Endothelial cell (in vitro differentiated cells): ENCODE data around the gene COG7. TPM values are rescaled to one million over a fixed set of nuclear protein-coding genes. Genes with fewer than 3 reads are reported as not detected.
"Not testable (repeated sequence)": the region's sequence is repeated elsewhere in the genome, so short reads cannot be mapped to it uniquely, and the experiment has no call there.

Experiments used
- DNase-seq: peaks from one replicate; pipeline ENCODE4 v3.0.0; 2021; ENCODE audit warnings: low spot score
- H3K27ac Mint-ChIP-seq: one replicate; pipeline ENCODE4 v1.8.0; 2021; ENCODE audit warnings: mixed read lengths, inconsistent platforms; ENCODE audit not compliant: unreplicated experiment
- H3K27me3 Mint-ChIP-seq: one replicate; pipeline ENCODE4 v1.8.0; 2021; ENCODE audit warnings: mild to moderate bottlenecking, moderate library complexity, mixed read lengths, inconsistent platforms; ENCODE audit not compliant: unreplicated experiment
- H3K36me3 Mint-ChIP-seq: one replicate; pipeline ENCODE4 v1.8.0; 2021; ENCODE audit warnings: mild to moderate bottlenecking, low read depth, mixed read lengths, inconsistent platforms; ENCODE audit not compliant: unreplicated experiment
- H3K4me1 Mint-ChIP-seq: one replicate; pipeline ENCODE4 v1.8.0; 2021; ENCODE audit warnings: mild to moderate bottlenecking, mixed read lengths, inconsistent platforms; ENCODE audit not compliant: unreplicated experiment
- H3K4me3 Mint-ChIP-seq: one replicate; pipeline ENCODE4 v1.8.0; 2021; ENCODE audit warnings: mild to moderate bottlenecking, mixed read lengths, inconsistent platforms; ENCODE audit not compliant: unreplicated experiment
- H3K9me3 Mint-ChIP-seq: one replicate; pipeline ENCODE4 v1.8.0; 2021; ENCODE audit warnings: mixed read lengths, inconsistent platforms; ENCODE audit not compliant: unreplicated experiment
- total RNA-seq: library from RNA; stranded (reverse); fragmentation: NEBNext Ultra II Directional; extraction: Animal tissue kit (Norgen Biotek cat#: 25700); gene quantifications from one replicate; pipeline ENCODE4 v1.2.1, GENCODE V29; 2021; ENCODE audit not compliant: unreplicated experiment
- TF ChIP-seq, protein P1 (sequence below): fragments of 200-600 bp; sonication (generic); IDR thresholded peaks from one replicate; pipeline ENCODE4 v1.5.0; 2021; ENCODE audit warnings: antibody characterized with exemption; ENCODE audit not compliant: unreplicated experiment

Gene COG7
- total RNA-seq, 1 donor from 2014 or later = 10.1 TPM

DNA sequence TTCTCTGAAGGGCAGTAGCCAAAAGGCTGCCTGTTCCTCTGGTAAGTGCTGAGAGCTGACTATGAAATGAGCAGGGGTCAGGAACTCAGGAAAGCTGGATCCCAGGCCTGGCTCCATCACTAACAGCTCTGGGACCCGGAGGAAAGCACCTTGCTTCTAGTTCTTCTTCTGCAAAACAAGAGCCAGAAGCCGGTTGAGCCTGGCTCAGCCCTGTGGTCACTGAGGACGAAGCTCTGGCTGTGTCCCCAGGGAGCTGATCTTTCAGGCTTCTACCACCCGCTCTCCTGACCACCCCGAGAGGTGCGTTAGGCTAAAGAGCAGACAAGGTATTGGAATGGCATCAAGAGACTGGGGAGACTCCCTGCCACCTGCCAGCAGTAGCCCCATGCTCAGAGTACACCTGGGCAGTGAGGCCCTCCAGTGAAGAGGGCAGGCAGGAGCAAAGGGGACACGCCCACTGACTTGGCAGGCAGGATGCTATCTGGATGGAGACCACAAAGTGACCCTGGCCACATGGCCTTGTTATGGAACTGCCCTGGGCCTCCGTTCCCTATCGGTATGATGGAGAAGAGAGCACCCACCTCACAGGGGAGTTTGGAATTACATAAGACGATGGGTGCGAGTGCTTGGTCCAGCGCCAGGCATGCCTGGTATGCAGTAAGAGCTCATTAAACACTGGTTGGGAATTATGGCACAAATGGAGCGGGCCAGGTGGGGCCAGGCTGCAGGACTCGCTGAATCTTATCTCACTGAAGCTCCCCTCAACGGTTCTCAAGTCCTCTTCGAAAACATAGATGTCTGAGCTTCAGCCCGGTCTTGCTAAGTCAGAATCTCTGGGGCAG, 61.4 kb downstream of the COG7 start:
- peaks cover 3% of the 10 kb centered on the region for H3K36me3 Mint-ChIP-seq

DNA sequence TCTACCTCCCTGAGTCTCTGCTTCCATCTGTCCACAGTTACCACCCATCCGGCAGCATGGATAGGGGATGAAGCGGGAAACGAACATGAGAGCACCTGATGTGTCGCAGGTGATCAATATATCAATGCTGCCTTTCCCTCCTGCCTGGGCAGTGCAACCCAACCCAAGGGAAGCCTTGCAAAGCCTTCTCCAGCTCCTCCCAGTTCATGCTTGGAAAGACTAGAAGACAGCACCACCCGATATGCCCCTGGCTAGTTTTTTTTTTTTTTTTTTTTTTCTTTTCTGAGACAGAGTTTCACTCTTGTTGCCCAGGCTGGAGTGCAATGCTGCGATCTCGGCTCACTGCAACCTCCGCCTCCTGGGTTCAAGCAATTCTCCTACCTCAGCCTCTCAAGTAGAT, 63.1 kb downstream of the COG7 start:
- not testable (repeated sequence) for H3K27me3 Mint-ChIP-seq, H3K4me3 Mint-ChIP-seq, DNase-seq, H3K4me1 Mint-ChIP-seq, H3K9me3 Mint-ChIP-seq, H3K27ac Mint-ChIP-seq, H3K36me3 Mint-ChIP-seq

More for the DNA sequence above, 61.4 kb downstream of the COG7 start:
- Mint-ChIP-seq H3K9me3 (no peaks in the 10 kb centered on the region), H3K4me1 (no peaks in the 10 kb centered on the region), H3K27ac (no peak overlapping the region), H3K27me3 (no peaks in the 10 kb centered on the region), H3K4me3 (no peak overlapping the region)
- TF ChIP-seq, protein P1, sequence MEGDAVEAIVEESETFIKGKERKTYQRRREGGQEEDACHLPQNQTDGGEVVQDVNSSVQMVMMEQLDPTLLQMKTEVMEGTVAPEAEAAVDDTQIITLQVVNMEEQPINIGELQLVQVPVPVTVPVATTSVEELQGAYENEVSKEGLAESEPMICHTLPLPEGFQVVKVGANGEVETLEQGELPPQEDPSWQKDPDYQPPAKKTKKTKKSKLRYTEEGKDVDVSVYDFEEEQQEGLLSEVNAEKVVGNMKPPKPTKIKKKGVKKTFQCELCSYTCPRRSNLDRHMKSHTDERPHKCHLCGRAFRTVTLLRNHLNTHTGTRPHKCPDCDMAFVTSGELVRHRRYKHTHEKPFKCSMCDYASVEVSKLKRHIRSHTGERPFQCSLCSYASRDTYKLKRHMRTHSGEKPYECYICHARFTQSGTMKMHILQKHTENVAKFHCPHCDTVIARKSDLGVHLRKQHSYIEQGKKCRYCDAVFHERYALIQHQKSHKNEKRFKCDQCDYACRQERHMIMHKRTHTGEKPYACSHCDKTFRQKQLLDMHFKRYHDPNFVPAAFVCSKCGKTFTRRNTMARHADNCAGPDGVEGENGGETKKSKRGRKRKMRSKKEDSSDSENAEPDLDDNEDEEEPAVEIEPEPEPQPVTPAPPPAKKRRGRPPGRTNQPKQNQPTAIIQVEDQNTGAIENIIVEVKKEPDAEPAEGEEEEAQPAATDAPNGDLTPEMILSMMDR = no peak
- DNase-seq = no peak

GRCh38 chr16:23389201-23389600, 63.8 kb downstream of the COG7 start:
- no peaks in the 10 kb centered on the region for H3K9me3 Mint-ChIP-seq
- no peaks in the 10 kb centered on the region for H3K27me3 Mint-ChIP-seq
- H3K36me3 Mint-ChIP-seq = peaks cover 3% of the 10 kb centered on the region
- H3K27ac Mint-ChIP-seq = no peak overlapping the region
- H3K4me3 Mint-ChIP-seq = no peak overlapping the region
- no peak for DNase-seq
- TF ChIP-seq, protein P1 = no peak
- no peaks in the 10 kb centered on the region for H3K4me1 Mint-ChIP-seq

GRCh38 chr16:23388786-23389185, 64.2 kb downstream of the COG7 start:
- peaks cover 3% of the 10 kb centered on the region for H3K36me3 Mint-ChIP-seq
- H3K4me1 Mint-ChIP-seq = no peaks in the 10 kb centered on the region
- DNase-seq = no peak
- H3K4me3 Mint-ChIP-seq = no peak overlapping the region
- TF ChIP-seq, protein P1 = no peak
- H3K9me3 Mint-ChIP-seq = no peaks in the 10 kb centered on the region
- no peaks in the 10 kb centered on the region for H3K27me3 Mint-ChIP-seq
- no peak overlapping the region for H3K27ac Mint-ChIP-seq

DNA sequence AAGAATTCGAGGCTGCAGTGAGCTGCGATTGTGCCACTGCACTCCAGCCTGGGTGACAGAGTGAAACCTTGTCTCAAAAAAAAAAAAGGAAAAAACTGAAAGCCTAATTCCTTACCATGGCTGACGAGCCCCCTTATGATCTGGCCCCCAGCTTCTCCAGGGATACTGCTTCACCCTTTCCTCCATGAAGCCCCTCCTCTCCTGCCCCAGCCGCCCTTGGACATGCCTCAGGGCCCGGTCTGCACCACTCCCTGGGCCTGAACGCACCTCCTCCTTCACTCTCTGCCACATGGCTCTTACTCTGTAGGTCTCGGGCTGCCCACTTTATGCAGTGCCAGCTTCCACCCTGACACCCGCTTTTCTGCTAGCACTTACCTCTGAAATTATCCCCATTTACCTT, 65.3 kb downstream of the COG7 start:
- Mint-ChIP-seq H3K27me3 (no peaks in the 10 kb centered on the region), H3K4me1 (no peaks in the 10 kb centered on the region), H3K36me3 (peaks cover 3% of the 10 kb centered on the region), H3K4me3 (no peak overlapping the region), H3K9me3 (no peaks in the 10 kb centered on the region), H3K27ac (no peak overlapping the region)
- no peak for DNase-seq
- TF ChIP-seq, protein P1 = no peak
